Nucleus accumbens (tissue), 56 donors: ENCODE data around the gene MARCHF3.
"Not testable (repeated sequence)": the region's sequence is repeated elsewhere in the genome, so short reads cannot be mapped to it uniquely, and the experiment has no call there.

Experiments
- DNase-seq, 56 donors: peaks; one replicate each; lab custom pipeline; 2025; lab: John Stamatoyannopoulos, UW

MARCHF3 gene

DNA sequence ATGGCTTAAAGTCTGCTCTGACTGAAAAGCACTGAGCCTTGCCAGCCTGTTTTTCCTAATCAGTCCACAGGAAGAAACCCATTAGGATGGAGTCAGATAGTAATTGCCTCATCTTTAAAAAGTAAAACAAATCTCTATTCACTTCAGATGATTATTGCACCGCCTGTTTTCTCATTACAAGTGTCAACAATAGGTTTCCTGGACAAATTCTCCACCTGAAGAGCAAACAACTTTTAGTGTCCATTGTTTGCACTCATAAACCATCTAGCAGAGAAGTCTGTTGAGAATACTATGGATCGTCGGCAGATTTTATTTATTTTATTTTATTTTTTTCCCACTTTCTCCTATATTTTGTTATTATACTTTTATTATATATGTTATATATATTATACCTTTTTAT lies 22.7 kb upstream of the MARCHF3 start:
- DNase-seq: no peak

GRCh38 chr5:127051591-127051990 lies 21.2 kb upstream of the MARCHF3 start:
- no peak for DNase-seq

GRCh38 chr5:127046343-127047072 lies 16.1 kb upstream of the MARCHF3 start:
- DNase-seq: peak in 1 of 56 donors; percentile 7

DNA sequence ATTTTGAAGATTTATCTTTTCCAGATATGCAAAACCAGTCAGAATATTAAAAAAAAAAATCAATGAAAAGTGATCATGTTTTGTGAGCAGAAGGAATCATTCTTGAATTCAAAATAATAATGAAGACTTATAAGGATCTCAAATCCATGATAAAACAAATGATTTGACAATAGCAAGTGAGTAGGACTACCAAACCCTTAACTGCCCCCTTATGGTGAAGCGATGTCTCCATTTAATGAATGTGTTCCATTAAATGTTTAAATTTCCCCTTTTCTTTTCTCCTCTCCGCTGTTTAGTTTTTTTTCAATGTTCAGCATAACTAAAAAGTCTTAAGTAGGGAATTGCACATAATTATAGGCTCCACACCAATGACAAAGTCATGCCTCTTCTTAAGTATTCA lies 12.2 kb upstream of the MARCHF3 start:
- no peak for DNase-seq

DNA sequence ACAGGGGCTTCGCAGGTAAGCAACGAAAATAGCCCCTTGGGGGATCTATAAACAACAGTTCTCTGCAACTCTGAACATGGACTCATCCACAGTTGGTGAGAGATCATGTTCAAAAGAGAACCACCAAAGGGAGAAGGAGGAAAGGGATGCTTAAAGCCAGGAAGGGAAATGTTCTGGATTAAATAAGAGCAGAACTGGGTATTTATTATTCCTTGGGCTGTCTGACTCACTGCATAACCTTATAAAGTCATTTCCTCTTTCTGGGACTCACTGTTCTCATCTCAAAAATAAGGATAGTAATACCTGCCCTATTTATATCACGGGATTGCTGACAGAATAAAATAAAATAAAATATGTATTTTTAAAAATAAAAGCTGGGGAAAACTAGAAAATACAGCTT lies 11.2 kb upstream of the MARCHF3 start:
- peak in 1 of 56 donors; percentile 11 for DNase-seq

DNA sequence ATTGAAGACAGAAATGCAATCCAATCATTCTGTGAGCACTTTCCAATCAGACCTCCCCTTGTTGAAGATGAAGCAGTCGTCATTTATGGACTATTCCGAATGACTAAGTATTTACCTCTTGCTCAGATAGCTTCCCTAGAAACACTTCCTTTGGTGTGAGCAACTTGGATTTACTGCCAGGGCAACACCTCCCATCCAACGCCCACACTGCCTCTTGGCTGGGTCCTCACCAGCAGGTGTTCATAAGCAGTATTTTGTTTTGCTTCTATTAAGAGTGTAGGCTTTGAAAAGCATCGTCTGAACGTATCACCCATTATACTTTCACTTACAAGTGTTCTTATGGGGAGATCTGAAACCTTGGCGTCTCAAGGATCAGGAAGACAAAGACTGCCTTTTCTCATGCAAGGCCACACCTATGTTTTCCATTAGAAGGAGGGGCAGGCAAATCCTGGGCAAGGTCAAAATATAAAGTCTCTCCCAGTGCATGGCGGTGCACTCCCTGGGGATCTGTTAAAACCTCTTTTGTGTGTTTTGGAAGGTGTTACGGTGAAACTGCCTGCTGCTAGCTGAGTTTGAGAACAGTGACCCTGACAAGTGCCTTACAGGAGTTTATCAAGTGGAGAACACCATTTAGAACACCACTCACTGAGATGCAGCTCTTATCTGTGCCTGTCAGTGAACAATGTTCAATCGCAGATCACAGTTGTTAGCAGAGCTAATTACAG lies 10.6 kb upstream of the MARCHF3 start:
- DNase-seq: no peak

GRCh38 chr5:127038550-127038949 lies 8.2 kb upstream of the MARCHF3 start:
- DNase-seq: no peak

- DNase-seq: no peak
These were observed 1.5 kb upstream of the MARCHF3 start for GRCh38 chr5:127031863-127032232.

DNA sequence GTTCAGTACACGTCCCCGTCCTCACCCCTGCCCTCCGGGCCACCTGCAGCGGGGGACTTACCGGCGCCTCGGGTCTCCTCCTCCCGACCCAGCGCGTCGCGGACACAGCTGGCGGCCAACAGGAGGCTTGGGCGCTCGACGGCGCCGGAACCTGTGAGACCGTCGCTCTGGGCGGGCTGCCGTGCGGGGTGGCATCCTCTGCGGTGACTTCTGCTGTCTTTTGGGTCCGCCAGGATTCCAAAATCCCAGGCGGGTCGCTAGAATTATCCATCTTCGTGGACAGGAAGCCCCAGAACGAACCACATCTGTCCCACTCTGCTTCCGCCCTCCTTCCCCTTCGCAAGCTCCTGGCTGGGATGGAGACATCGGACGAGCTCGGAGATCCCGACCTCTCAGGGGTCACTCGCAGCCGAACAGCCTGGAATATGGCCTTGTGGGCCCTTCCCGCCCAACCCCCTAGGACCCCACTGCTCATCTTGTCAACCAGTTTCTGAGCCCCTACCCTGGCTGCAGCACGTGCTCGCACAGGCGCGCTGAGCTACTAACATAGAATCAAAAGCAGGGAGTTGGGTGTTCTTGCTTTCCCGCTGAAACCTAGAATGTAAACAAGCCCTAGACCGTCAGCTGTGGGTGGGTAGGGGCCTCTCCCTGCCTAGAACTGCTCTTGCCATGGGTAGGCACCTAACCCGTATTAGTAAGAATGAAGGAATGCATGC lies 947 bp upstream of the MARCHF3 start:
- DNase-seq: peak in 1 of 56 donors; percentile 35

DNA sequence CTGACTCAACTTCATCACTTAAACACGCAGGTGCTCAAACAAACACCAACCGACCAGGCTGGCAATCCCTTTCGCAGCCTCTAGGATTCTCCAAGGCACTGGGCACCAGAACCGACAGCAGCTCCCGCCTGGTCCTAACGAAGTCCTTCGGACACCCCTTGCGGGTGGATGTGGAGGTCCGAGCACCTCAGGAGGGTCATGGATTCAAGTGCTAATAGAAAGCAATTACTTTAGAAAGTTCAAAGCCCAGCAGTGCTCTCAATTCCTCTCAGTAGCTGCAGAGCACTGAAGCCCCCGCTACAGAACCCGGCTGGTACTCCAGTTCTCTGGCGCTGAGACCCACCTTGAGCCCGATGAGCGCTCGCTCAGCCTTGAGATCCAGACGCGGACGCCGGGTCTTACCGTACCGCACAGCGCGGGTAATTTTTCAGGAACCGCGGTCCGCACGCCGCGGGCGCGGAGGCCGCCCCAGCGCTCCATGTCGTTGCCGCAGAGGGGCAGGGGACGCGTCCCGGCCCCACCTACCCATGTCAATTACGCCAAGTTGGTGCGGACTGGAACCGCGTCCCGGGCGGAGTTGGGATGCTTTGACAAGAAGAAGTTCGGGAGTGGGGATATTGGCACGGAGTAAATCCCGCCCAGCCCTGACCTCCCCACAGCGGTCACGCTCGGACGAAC lies 638 bp downstream of the MARCHF3 start:
- DNase-seq: peak in 21 of 56 donors; percentile 5 to 55 (median 26)

- DNase-seq: peak in 9 of 56 donors; percentile 2 to 32 (median 10)
These were observed 1.4 kb downstream of the MARCHF3 start for GRCh38 chr5:127028822-127029457.

DNA sequence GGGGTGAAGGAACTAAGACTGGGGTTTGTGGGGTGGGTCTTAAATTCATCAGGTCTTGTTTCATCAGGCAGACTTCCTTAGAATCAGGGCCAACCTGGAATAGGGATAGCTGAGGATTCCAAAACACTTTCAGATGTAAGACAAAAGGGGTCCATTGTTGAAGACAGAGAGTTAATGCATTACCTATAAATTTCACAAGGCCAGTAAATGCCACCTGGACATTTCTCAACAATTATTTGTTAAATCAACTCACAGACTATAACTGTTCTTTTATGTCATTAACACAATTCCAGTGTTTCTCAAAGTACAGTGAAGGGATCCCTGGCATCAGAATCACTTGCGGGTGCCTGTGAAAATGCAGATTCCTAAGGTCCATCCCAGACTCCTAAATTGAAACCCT lies 2.8 kb downstream of the MARCHF3 start:
- DNase-seq: no peak

DNA sequence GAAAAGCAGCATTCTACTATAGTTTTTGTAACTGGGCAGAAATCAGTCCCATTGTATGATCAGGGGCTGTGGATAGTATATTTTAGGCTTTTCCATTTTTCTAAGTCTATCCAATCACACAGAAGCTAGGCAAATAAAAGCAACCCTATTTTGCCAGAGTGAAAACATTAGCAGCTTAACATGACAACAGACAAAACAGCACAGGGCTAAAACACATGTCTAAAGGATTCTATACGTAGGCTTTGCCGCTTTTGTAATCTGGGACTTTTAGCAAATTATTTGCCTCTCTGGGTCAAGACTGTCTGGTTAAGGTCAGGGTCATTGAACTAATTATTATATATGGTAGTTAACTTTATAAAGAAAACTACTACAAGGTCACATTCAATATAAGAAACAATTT lies 4.2 kb downstream of the MARCHF3 start:
- no peak for DNase-seq

DNA sequence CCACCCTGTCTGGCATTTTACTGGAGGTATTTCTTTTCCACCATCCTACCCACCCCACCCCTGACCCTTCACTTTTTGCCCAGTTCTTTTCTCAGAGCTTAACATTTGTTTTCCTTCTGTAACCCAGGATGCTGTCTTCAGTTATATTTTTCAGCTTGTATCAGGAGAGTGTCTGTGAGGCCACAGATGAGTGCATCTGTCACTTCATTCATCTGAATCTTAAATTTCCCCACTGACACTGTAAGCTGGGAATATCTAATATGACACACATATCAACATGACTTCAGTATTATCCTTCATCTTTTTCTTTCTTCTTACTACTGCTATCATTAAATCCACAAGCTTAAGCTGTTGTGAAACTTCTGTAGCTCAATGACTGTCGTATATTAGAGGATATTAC lies 4.9 kb downstream of the MARCHF3 start:
- no peak for DNase-seq

DNA sequence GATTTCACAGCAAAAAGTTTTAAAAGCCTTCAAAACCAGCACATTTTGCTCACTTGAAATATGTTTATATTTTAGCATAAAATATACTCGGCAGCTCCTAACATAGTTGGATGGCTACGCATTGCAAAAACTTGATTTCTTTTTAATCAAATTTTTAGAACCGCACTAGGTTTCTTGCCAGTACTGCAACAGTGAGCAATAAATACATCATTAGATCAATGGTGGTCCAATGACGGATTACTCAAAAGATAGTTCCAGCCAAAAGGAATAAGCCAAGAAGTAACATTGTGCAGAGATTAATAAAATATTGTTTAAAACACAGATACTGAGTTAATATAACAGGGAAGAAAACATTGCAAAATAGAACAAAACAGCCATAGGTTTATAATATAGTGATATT lies 5.5 kb downstream of the MARCHF3 start:
- no peak for DNase-seq

- DNase-seq: not testable (repeated sequence)
These were observed 6.7 kb downstream of the MARCHF3 start for GRCh38 chr5:127023552-127024191.

DNA sequence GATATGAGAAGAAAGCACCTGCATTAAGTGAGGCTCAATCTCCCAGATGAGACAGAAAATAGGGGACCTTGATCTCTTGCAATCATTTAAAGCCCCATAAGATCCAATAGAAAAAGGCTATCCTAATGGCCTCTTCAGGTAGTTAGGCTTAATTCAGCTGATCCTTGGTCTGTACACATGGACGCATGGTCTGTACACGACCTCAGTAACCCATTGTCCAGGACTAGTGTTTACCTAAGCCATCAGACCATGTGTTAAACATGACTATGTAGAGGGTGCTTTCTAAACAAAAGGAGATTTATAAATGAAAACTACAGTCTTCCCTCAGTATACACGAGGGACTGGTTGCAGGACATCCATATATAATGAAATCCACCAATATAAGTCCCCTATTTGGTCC lies 7.5 kb downstream of the MARCHF3 start:
- no peak for DNase-seq

DNA sequence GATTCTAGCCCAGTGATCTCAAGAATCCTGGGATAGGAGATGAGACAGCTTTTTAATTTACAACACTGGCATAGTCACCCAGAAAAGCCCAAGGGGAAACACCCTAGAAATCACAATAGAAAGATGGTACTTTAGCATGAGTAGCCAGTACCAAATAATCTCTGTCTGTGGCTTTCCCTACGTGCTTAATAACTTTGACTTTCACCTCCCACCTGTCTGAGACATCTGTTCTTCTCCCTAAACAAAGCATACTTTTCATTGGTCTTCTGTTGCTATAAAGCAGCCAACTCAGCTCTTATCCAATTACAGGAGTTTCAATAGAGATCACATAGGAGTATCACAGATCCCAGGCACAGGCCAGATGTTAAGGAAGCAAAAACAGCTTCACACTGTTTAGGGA lies 10.4 kb downstream of the MARCHF3 start:
- no peak for DNase-seq

GRCh38 chr5:127016722-127017121 lies 13.6 kb downstream of the MARCHF3 start:
- not testable (repeated sequence) for DNase-seq

DNA sequence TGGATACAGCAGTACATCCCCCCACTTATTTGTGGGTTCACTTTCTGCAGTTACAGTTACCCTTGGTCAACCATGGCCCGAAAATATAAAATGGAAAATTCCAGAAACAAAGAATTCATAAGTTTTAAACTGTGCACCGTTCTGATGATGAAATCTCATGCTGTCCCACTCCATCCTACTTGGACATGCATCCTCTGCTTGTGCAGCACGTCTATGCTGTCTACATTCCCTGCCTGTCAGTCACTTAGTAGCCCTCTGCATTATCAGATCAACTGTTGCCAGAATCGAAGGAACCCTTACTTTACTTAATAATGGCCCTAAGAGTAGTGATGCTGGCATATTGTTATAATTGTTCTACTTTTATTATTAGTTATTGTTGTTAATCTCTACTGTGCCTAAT lies 14.6 kb downstream of the MARCHF3 start:
- DNase-seq: no peak
